ENCODE measurements around the gene MAN1C1.

The MAN1C1 gene

DNA sequence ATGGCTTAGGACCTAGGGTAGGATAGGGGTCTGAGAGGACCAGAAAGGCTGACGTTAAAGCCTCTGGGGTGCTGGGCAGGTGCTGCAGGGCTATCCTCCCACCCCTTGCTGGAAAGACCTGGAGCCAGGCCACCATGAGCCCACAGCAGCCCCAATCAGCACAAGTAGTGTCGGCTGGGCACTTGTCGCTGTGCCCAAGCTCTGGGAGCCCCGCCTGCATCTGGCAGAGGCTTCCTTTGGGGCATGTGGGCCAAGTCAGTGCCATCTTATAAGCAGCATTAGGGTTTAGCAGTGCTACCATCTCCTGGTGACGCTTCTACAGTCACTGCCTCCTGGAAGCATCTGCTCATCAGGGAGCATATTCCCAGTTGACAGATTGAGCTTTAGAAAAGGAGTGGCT, 31.3 kb downstream of the MAN1C1 start:
- DNase-seq (ENCODE audit: low read depth), result no peak
- TF ChIP-seq, protein P1, sequence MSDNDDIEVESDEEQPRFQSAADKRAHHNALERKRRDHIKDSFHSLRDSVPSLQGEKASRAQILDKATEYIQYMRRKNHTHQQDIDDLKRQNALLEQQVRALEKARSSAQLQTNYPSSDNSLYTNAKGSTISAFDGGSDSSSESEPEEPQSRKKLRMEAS (IDR thresholded peaks at IDR 0.05; ENCODE audit: low read depth, low read length), result no peak
- TF ChIP-seq, protein P2, sequence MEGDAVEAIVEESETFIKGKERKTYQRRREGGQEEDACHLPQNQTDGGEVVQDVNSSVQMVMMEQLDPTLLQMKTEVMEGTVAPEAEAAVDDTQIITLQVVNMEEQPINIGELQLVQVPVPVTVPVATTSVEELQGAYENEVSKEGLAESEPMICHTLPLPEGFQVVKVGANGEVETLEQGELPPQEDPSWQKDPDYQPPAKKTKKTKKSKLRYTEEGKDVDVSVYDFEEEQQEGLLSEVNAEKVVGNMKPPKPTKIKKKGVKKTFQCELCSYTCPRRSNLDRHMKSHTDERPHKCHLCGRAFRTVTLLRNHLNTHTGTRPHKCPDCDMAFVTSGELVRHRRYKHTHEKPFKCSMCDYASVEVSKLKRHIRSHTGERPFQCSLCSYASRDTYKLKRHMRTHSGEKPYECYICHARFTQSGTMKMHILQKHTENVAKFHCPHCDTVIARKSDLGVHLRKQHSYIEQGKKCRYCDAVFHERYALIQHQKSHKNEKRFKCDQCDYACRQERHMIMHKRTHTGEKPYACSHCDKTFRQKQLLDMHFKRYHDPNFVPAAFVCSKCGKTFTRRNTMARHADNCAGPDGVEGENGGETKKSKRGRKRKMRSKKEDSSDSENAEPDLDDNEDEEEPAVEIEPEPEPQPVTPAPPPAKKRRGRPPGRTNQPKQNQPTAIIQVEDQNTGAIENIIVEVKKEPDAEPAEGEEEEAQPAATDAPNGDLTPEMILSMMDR (IDR thresholded peaks at IDR 0.05; ENCODE audit: low read depth, low read length), result no peak
- TF ChIP-seq MYC (IDR thresholded peaks at IDR 0.05; ENCODE audit: low read depth, low read length), result no peak
- TF ChIP-seq POLR2A (IDR thresholded peaks at IDR 0.05; ENCODE audit: extremely low read depth, insufficient read length), result no peak
- H3K4me3 ChIP-seq (ENCODE audit: low read depth, low read length), result no peak overlapping the region

DNA sequence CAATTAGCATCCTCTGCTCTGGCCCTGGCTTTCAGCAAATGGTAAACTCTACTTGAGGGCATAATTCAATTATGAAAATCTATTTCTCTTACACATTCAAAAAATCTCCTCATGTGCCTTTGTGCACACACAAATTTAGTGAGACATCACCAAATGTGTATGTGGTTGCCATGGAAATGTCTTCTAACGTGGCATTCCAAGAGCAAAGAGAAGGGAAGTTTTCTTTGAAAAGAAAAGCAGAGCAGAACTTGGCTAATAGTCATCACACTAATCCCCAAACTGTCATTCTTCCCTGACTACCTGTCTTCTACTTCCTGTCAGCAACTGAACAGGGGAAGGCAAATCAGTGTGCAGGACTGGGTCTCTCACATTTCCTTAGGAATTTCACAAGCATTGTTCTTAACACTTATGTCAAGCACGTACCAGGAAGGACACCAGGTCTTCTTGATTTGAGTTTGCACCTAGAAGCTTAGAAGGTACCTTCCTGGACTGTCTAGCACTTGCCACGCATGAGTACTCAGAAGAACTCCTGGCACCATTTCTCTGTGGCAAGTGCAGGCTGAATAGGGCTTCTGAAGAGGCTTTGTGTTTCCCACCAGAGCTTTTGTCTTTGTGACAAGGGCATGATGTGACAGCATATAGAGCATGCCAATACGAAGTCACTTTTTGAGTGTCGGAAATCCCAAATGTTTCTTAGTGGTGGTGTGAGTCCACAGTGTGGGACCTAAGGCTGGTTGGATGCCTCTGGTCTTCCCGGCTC, 32.3 kb downstream of the MAN1C1 start:
- no peak for DNase-seq (ENCODE audit: low read depth)
- no peak overlapping the region for H3K4me3 ChIP-seq (ENCODE audit: low read depth, low read length)
- TF ChIP-seq, protein P2 (IDR thresholded peaks at IDR 0.05; ENCODE audit: low read depth, low read length), result no peak
- TF ChIP-seq MYC (IDR thresholded peaks at IDR 0.05; ENCODE audit: low read depth, low read length), result no peak
- no peak for TF ChIP-seq POLR2A (IDR thresholded peaks at IDR 0.05; ENCODE audit: extremely low read depth, insufficient read length)
- TF ChIP-seq, protein P1 (IDR thresholded peaks at IDR 0.05; ENCODE audit: low read depth, low read length), result no peak

DNA sequence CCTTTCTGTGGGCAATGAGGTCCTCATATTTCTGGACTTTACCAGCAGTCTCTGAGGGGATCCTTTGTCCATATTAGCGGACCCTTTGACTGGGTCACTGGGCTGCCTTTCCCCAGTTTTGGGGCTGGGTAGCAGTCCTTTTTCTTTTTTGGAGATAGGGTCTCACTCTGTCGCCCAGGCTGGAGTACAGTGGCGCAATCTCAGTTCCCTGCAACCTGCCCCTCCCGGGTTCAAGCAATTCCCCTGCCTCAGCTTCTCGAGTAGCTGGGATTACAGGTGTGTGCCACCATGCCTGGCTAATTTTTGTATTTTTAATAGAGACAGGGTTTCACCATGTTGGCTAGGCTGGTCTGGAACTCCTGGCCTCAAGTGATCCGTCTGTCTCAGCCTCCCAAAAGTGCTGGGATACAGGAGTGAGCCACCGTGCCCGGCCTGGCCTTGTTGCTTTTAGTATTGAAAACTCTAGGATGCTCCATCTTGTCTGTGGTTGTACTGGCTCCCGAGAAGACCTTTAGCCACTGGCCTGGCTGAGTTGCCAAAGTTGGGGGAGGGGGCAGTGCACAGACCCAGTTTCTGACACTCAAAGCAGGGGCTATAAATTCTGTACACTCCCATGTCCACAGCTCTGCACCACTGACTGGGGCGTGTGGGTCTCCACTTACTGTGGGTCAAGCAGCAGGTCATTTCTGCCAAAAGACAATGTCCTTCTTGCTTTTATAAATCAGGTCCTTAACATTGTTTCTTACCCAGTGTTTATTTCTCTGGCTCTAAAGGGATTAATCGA, 33.1 kb downstream of the MAN1C1 start:
- no peak for DNase-seq (ENCODE audit: low read depth)
- TF ChIP-seq POLR2A (IDR thresholded peaks at IDR 0.05; ENCODE audit: extremely low read depth, insufficient read length) (no peak), MYC (IDR thresholded peaks at IDR 0.05; ENCODE audit: low read depth, low read length) (no peak)
- TF ChIP-seq, protein P2 (IDR thresholded peaks at IDR 0.05; ENCODE audit: low read depth, low read length), result no peak
- TF ChIP-seq, protein P1 (IDR thresholded peaks at IDR 0.05; ENCODE audit: low read depth, low read length), result no peak
- H3K4me3 ChIP-seq (ENCODE audit: low read depth, low read length), result no peak overlapping the region

DNA sequence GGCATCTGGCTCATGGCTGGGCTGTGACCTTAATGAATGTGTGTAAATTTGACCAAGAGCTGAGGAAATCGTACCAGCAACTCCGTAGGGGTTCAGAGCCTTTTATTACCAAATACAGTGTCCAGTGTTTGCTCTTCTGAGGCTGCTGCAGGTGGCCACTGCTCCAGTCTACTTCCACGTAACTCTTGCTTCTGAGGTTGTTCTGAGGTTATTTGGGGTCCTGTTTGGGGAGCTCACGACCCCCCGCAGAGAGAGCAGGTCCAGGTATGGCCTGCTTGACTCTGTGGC, 33.6 kb downstream of the MAN1C1 start:
- no peak overlapping the region for H3K4me3 ChIP-seq (ENCODE audit: low read depth, low read length)
- TF ChIP-seq, protein P1 (IDR thresholded peaks at IDR 0.05; ENCODE audit: low read depth, low read length), result no peak
- TF ChIP-seq MYC (IDR thresholded peaks at IDR 0.05; ENCODE audit: low read depth, low read length) (no peak), POLR2A (IDR thresholded peaks at IDR 0.05; ENCODE audit: extremely low read depth, insufficient read length) (no peak)
- TF ChIP-seq, protein P2 (IDR thresholded peaks at IDR 0.05; ENCODE audit: low read depth, low read length), result no peak
- no peak for DNase-seq (ENCODE audit: low read depth)

DNA sequence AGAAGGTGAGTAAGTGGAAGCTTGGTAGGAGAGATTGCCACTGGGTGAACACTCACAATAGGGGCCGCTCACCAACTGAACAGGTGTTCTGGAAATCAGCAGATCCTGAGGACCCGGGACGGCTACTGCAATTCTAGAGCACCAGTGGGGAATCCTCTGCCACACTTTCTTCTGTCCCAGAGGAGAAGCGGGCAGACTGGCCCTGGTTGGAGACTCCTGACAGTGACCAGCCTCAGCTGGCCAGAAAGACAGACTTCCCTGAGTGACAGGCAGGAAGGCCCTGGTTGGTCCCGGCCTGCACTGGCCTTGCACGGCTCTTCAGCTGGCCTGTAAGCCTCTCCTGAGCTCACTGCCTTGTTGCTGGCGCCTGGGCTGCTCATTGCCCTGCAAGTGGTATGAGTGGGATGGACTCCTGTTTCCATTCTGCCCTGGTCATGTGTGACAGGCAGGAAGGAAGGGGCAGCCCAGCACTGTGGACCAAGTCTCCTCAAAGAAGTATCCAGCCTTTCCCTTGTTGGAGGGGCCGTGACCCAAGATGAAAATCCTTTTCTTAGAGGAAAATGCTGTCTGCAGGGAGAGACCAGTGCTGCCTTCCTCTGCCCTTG, 34.5 kb downstream of the MAN1C1 start:
- TF ChIP-seq POLR2A (IDR thresholded peaks at IDR 0.05; ENCODE audit: extremely low read depth, insufficient read length), result no peak
- TF ChIP-seq MYC (IDR thresholded peaks at IDR 0.05; ENCODE audit: low read depth, low read length), result no peak
- TF ChIP-seq, protein P1 (IDR thresholded peaks at IDR 0.05; ENCODE audit: low read depth, low read length), result no peak
- TF ChIP-seq, protein P2 (IDR thresholded peaks at IDR 0.05; ENCODE audit: low read depth, low read length), result no peak
- no peak overlapping the region for H3K4me3 ChIP-seq (ENCODE audit: low read depth, low read length)
- DNase-seq (ENCODE audit: low read depth), result no peak

Data from NB4 (cell line).